K562 (cell line): ENCODE measurements around the gene ABCC11. TPM values are rescaled to one million over a fixed set of nuclear protein-coding genes. Genes with fewer than 3 reads are reported as not detected.

Experiments used
- ATAC-seq: fragments of 200-7000 bp; cut with Tn5 transposase; 3 replicates; pipeline ENCODE4 v1.9.1; 2020; ENCODE audit warnings: moderate library complexity
- BruUV-seq: library from RNA; stranded (reverse); fragments of 400-500 nt; replicated peaks from 2 replicates; lab custom pipeline; 2021; lab: Mats Ljungman, UMichigan
- CTCF ChIA-PET: fragments of 300-600 bp; formaldehyde crosslinking; extraction: SDS; loops from one replicate; lab custom pipeline; 2021; ENCODE audit warnings: low intra/inter-chr PET ratio; lab: Yijun Ruan, JAX
- POLR2A ChIA-PET: fragments of 300-600, 350-650 bp; sonication (Branson Sonifier 250); formaldehyde crosslinking; extraction: SDS; loops from one replicate; lab custom pipeline; 2021; ENCODE audit warnings: antibody characterized with exemption, inconsistent platforms; lab: Yijun Ruan, JAX
- DNase-seq, 4 experiments: peaks; one replicate each; pipeline versions ENCODE4 v3.0.0 to v3.0.0-alpha.2; 2011 to 2018; ENCODE audit warnings: low spot score in 3 of 4, mixed read lengths in 3 of 4; ENCODE audit errors: extremely low read depth in 1 of 4
- FAIRE-seq: peaks from 2 replicates; lab custom pipeline; 2011; peaks lifted over from hg19 to GRCh38; lab: Jason Lieb, UNC
- H2AFZ ChIP-seq: 2 replicates; pipeline ENCODE4 v1.6.0; 2011; ENCODE audit warnings: low read depth, low read length, control low read depth, inconsistent platforms
- H3K27ac ChIP-seq: fragments of 200-600 bp; 3 replicates; pipeline ENCODE4 v1.8.0; 2011; ENCODE audit warnings: low read depth, mild to moderate bottlenecking, control low read depth, inconsistent platforms, low read length, moderate library complexity, mixed read lengths; ENCODE audit errors: extremely low read depth
- H3K27me3 ChIP-seq, 2 experiments: fragments of 300-600 bp in 1 of 2; 2 replicates in 1 of 2; 3 replicates in 1 of 2; pipeline versions ENCODE4 v1.6.0 to v1.8.0; 2011; ENCODE audit warnings: inconsistent platforms in 2 of 2, low read length in 2 of 2, mild to moderate bottlenecking in 1 of 2, mixed read lengths in 1 of 2, moderate library complexity in 1 of 2; ENCODE audit not compliant: control insufficient read depth in 2 of 2, insufficient read depth in 2 of 2
- H3K36me3 ChIP-seq: fragments of 300-600 bp; 3 replicates; pipeline ENCODE4 v1.8.0; 2011; ENCODE audit warnings: mild to moderate bottlenecking, low read length, inconsistent platforms; ENCODE audit not compliant: control insufficient read depth, insufficient read depth
- H3K4me1 ChIP-seq, 2 experiments: fragments of 200-600 bp in 1 of 2; replicated peaks in 1 of 2; 2 replicates in 1 of 2; 3 replicates in 1 of 2; pipeline versions ENCODE4 v1.5.1 to v1.8.0; 2011; ENCODE audit warnings: inconsistent platforms in 2 of 2, low read length in 2 of 2, mild to moderate bottlenecking in 1 of 2, mixed read lengths in 1 of 2, moderate library complexity in 1 of 2; ENCODE audit not compliant: control insufficient read depth in 2 of 2, insufficient read depth in 2 of 2
- H3K4me2 ChIP-seq: 2 replicates; pipeline ENCODE4 v1.6.1; 2011; ENCODE audit warnings: low read length, control low read depth, inconsistent platforms, mixed read lengths; ENCODE audit not compliant: insufficient read depth
- H3K4me3 ChIP-seq: fragments of 200-600 bp; sonication (generic), shearing (Covaris generic); 2 replicates; pipeline ENCODE4 v1.5.1; 2016; ENCODE audit warnings: control low read depth, inconsistent platforms
- H3K79me2 ChIP-seq: fragments of 200-600 bp; 3 replicates; pipeline ENCODE4 v1.8.0; 2011; ENCODE audit warnings: low read length, inconsistent platforms; ENCODE audit not compliant: control insufficient read depth, insufficient read depth
- H3K9ac ChIP-seq, 2 experiments: 2 replicates each; pipeline versions ENCODE4 v1.6.0 to v1.6.1; 2011; ENCODE audit warnings: low read depth in 2 of 2, low read length in 2 of 2, control low read depth in 1 of 2, inconsistent platforms in 1 of 2, mild to moderate bottlenecking in 1 of 2, mixed read lengths in 1 of 2; ENCODE audit not compliant: insufficient read depth in 1 of 2
- H3K9me1 ChIP-seq: one replicate; pipeline ENCODE4 v1.6.0; 2011; ENCODE audit warnings: inconsistent platforms, mild to moderate bottlenecking, low read length, moderate library complexity; ENCODE audit not compliant: control insufficient read depth, insufficient read depth
- H3K9me3 ChIP-seq: replicated peaks from 2 replicates; pipeline ENCODE4 v1.5.1; 2011; ENCODE audit warnings: low read depth, low read length, inconsistent platforms; ENCODE audit not compliant: control insufficient read depth, insufficient read depth
- H4K20me1 ChIP-seq: replicated peaks from 2 replicates; pipeline ENCODE4 v1.6.1; 2011; ENCODE audit warnings: low read length, inconsistent platforms, mixed read lengths; ENCODE audit not compliant: control insufficient read depth, insufficient read depth
- EZH2 ChIP-seq: IDR thresholded peaks from 2 replicates; pipeline ENCODE4 v1.6.1; 2012; ENCODE audit warnings: low read depth, mild to moderate bottlenecking, inconsistent platforms, low read length, borderline replicate concordance
- WGBS: fragments of 100-300 bp; shearing (Covaris generic); methylation state at CpG from one replicate; pipeline ENCODE4 v1.1.6; 2016; ENCODE audit warnings: low coverage, mixed read lengths; ENCODE audit not compliant: insufficient coverage; ENCODE audit errors: missing lambda C conversion rate; 5-methylcytosine and 5-hydroxymethylcytosine counted together
- in situ Hi-C: fragments of 300-500 bp; cut with MboI; formaldehyde crosslinking; loops from 4 replicates; pipeline ENCODE4 v1.15.0; 2018; ENCODE audit warnings: inconsistent platforms, mixed read lengths
- intact Hi-C: fragments of 100-400 bp; cut with micrococcal nuclease; formaldehyde crosslinking; loops from 2 replicates; pipeline ENCODE4 v1.14.2; 2022
- polyA plus RNA-seq, 8 experiments: library from polyadenylated mRNA; depleted of rRNA in 4 of 8; stranded (reverse) in 5 of 8; unstranded in 3 of 8; fragments of >200 nt; fragmentation: Nextera tagmentation in 2 of 8; fragmentation: Illumina TruSeq in 1 of 8; extraction: Ambion mirVana in 2 of 8; extraction: Trizol in 1 of 8; gene quantifications; 2 replicates each; pipeline versions ENCODE4 v1.2.1 to v1.2.3, GENCODE V29; 2011 to 2014; ENCODE audit warnings: inconsistent platforms in 1 of 8, missing spikeins in 1 of 8
- total RNA-seq, 7 experiments: library from RNA; depleted of rRNA in 6 of 7; stranded (reverse); fragments of >200 nt in 6 of 7; fragmentation: Illumina TruSeq in 2 of 7; extraction: Trizol in 2 of 7; gene quantifications; 2 replicates each; pipeline versions ENCODE4 v1.2.1 to v1.2.3, GENCODE V29; 2011 to 2021; ENCODE audit warnings: low replicate concordance in 1 of 7
- TF ChIP-seq, protein P1 (sequence below): sonication (generic); formaldehyde crosslinking; IDR thresholded peaks from 2 replicates; pipeline ENCODE4 v1.8.0; 2022; ENCODE audit warnings: mild to moderate bottlenecking, missing genetic modification reagents

ABCC11 gene
- total and polyA plus RNA-seq, 9 of the 15 experiments (the other 6 are each of a cell fraction or from before 2014, with no cell fraction given) = 0.04 to 0.14 (median 0.04) TPM; not detected in 6

DNA sequence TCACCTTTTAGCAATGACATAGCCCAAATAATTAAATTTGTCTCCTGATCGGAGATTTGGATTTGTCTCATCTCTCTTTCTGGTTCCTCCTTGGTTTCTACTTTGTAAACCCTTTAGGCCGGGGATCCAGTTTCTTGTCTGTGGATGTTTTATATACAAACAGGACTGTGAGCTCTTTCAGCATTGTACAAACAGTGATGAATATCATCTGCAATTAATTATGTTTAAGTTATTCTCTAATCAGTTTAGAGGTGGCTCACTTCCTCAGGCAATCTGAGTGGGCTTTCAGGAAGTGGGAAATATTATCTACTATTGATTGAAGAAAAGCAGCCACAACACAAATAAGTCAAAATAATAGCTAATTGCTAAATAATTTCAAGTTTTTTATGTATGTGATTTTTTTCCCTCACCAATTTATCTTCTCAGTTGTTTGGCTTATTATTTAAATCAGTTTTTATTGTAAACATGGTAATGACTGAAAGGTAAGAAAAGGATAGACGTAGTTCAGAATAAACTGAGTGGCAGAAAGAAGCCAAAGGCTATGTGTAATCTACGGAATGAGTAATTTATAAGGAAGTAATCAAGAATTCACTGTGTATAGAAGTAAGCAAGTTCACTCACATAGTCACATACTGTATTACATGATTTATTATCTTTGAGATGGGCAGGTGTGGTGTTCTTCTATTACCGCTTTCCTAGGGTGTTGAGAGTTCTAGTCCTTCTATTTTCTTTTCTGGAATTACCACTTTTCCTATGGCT is 3.4 kb upstream of the ABCC11 start:
- no peaks in the 10 kb centered on the region for H3K27me3 ChIP-seq
- CTCF ChIA-PET = no interaction called here
- H3K9me1 ChIP-seq = no peaks in the 10 kb centered on the region
- FAIRE-seq (no peak), ATAC-seq (no peak), DNase-seq (no peak)
- intact Hi-C loops (no loop called here), in situ Hi-C loops (no loop called here)
- H4K20me1 ChIP-seq = 0 out of 2 replicates have a peak, but pooled peaks cover 4% of the 10 kb centered on the region
- H3K4me1 ChIP-seq = peaks cover 0 to 4% of the 10 kb centered on the region in 2 experiments; a peak in 1 of 5 replicates
- H3K36me3 ChIP-seq = peaks cover 33% of the 10 kb centered on the region
- H2AFZ ChIP-seq = no peak overlapping the region
- no peak overlapping the region for H3K9ac ChIP-seq
- WGBS = 94% methylated on average over 5 of the region's 5 CpGs
- no peak overlapping the region for H3K4me2 ChIP-seq
- H3K9me3 ChIP-seq = no peaks in the 10 kb centered on the region
- H3K79me2 ChIP-seq = peaks cover 57% of the 10 kb centered on the region
- BruUV-seq = no TSS peak
- POLR2A ChIA-PET = interaction anchor here (1.3 to 1.5 kb wide), 2 partner anchors 13 to 114 kb away, joined by 3 to 4 read pairs; no protein-coding TSS in a partner anchor
- TF ChIP-seq EZH2 = no peak
- TF ChIP-seq, protein P1, sequence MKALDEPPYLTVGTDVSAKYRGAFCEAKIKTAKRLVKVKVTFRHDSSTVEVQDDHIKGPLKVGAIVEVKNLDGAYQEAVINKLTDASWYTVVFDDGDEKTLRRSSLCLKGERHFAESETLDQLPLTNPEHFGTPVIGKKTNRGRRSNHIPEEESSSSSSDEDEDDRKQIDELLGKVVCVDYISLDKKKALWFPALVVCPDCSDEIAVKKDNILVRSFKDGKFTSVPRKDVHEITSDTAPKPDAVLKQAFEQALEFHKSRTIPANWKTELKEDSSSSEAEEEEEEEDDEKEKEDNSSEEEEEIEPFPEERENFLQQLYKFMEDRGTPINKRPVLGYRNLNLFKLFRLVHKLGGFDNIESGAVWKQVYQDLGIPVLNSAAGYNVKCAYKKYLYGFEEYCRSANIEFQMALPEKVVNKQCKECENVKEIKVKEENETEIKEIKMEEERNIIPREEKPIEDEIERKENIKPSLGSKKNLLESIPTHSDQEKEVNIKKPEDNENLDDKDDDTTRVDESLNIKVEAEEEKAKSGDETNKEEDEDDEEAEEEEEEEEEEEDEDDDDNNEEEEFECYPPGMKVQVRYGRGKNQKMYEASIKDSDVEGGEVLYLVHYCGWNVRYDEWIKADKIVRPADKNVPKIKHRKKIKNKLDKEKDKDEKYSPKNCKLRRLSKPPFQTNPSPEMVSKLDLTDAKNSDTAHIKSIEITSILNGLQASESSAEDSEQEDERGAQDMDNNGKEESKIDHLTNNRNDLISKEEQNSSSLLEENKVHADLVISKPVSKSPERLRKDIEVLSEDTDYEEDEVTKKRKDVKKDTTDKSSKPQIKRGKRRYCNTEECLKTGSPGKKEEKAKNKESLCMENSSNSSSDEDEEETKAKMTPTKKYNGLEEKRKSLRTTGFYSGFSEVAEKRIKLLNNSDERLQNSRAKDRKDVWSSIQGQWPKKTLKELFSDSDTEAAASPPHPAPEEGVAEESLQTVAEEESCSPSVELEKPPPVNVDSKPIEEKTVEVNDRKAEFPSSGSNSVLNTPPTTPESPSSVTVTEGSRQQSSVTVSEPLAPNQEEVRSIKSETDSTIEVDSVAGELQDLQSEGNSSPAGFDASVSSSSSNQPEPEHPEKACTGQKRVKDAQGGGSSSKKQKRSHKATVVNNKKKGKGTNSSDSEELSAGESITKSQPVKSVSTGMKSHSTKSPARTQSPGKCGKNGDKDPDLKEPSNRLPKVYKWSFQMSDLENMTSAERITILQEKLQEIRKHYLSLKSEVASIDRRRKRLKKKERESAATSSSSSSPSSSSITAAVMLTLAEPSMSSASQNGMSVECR = no peak
- no peak overlapping the region for H3K4me3 ChIP-seq
- no peak overlapping the region for H3K27ac ChIP-seq
